Stimulated activated naive CD4-positive, alpha-beta T cell (primary cell): ENCODE results near the gene HMG20B.

Experiments
- DNase-seq, 6 experiments: peaks; one replicate each; lab custom pipeline; 2025; lab: John Stamatoyannopoulos, UW

The HMG20B gene

GRCh38 chr19:3607303-3608078 is 34.7 kb downstream of the HMG20B start:
- no peak for DNase-seq

- DNase-seq, result no peak
These were observed 35.4 kb downstream of the HMG20B start for GRCh38 chr19:3608079-3608641.

- no peak for DNase-seq
These were observed 36.1 kb downstream of the HMG20B start for GRCh38 chr19:3608750-3609322.

GRCh38 chr19:3609779-3610719 is 37.3 kb downstream of the HMG20B start:
- no peak for DNase-seq

- no peak for DNase-seq
These were observed 38.3 kb downstream of the HMG20B start for GRCh38 chr19:3610745-3611717.

GRCh38 chr19:3611841-3612240 is 39.1 kb downstream of the HMG20B start:
- no peak for DNase-seq

GRCh38 chr19:3612330-3612729 is 39.6 kb downstream of the HMG20B start:
- DNase-seq, result no peak

- DNase-seq, result no peak
These were observed 40.4 kb downstream of the HMG20B start for GRCh38 chr19:3612901-3613741.

GRCh38 chr19:3613818-3614661 is 41.3 kb downstream of the HMG20B start:
- no peak for DNase-seq

- DNase-seq, result no peak
These were observed 42.2 kb downstream of the HMG20B start for GRCh38 chr19:3614858-3615505.

- DNase-seq, result no peak
These were observed 42.9 kb downstream of the HMG20B start for GRCh38 chr19:3615524-3616135.

- peak in 5 of 6 experiments; percentile 8 to 41 (median 39) for DNase-seq
These were observed 44.7 kb downstream of the HMG20B start for GRCh38 chr19:3617463-3617862.

GRCh38 chr19:3618144-3618810 is 45.5 kb downstream of the HMG20B start:
- DNase-seq, result peak in 5 of 6 experiments; percentile 19 to 53 (median 32)

- DNase-seq, result no peak
These were observed 46.3 kb downstream of the HMG20B start for GRCh38 chr19:3618811-3619630.

GRCh38 chr19:3619631-3620012 is 46.9 kb downstream of the HMG20B start:
- DNase-seq, result no peak

- DNase-seq, result no peak
These were observed 47.5 kb downstream of the HMG20B start for GRCh38 chr19:3620145-3620816.
